Stimulated activated CD8-positive, alpha-beta memory T cell treated with anti-CD3 and anti-CD28 coated beads, Interleukin-2, amount 100 ng/mL, for 1 hour (primary cell): ENCODE data around the gene COX6B2.
"Not testable (repeated sequence)": the region's sequence is repeated elsewhere in the genome, so short reads cannot be mapped to it uniquely, and the experiment has no call there.

Source experiments
- DNase-seq, 2 donors: peaks; one replicate each; pipeline ENCODE4 v3.0.0-alpha.2; 2020; ENCODE audit warnings: low read depth in 2 of 2

The COX6B2 gene

GRCh38 chr19:55354698-55355212 lies at the start of gene COX6B2:
TSS of gene COX6B2 (minus strand) at chr19:55354719. CDS start at chr19:55354521, 198 bp downstream.
- no peak for DNase-seq

GRCh38 chr19:55402509-55402908 lies 48.0 kb upstream of the COX6B2 start:
- DNase-seq: no peak

- not testable (repeated sequence) for DNase-seq
Observed at GRCh38 chr19:55401390-55401789, 46.9 kb upstream of the COX6B2 start.

- no peak for DNase-seq
Observed at GRCh38 chr19:55400281-55401087, 46.0 kb upstream of the COX6B2 start.

GRCh38 chr19:55398200-55398925 lies 43.8 kb upstream of the COX6B2 start:
- DNase-seq: no peak

GRCh38 chr19:55392820-55393761 lies 38.6 kb upstream of the COX6B2 start:
- DNase-seq: no peak

GRCh38 chr19:55391702-55392615 lies 37.4 kb upstream of the COX6B2 start:
- DNase-seq: no peak

GRCh38 chr19:55391191-55391670 lies 36.7 kb upstream of the COX6B2 start:
- no peak for DNase-seq

GRCh38 chr19:55390461-55390880 lies 36.0 kb upstream of the COX6B2 start:
- DNase-seq: no peak

- DNase-seq: no peak
Observed at GRCh38 chr19:55389386-55390317, 35.1 kb upstream of the COX6B2 start.

GRCh38 chr19:55387736-55388497 lies 33.4 kb upstream of the COX6B2 start:
- DNase-seq: no peak

GRCh38 chr19:55386493-55386971 lies 32.0 kb upstream of the COX6B2 start:
- DNase-seq: no peak

GRCh38 chr19:55385724-55386492 lies 31.4 kb upstream of the COX6B2 start, which contains the start of gene RPL28:
TSS of gene RPL28 (plus strand) at chr19:55385932. CDS start at chr19:55386358, 426 bp downstream.
- DNase-seq: peak; percentile 96

GRCh38 chr19:55384920-55385723 lies 30.6 kb upstream of the COX6B2 start:
- peak; percentile 79 to 84 for DNase-seq

- no peak for DNase-seq
Observed at GRCh38 chr19:55384131-55384919, 29.8 kb upstream of the COX6B2 start, which contains the start of gene TMEM238. TSS of gene TMEM238 (minus strand) at chr19:55384292. CDS start at chr19:55384259, 33 bp downstream.
